Thoracic aorta (tissue), 2 donors: ENCODE measurements around the gene GNLY. TPM values are rescaled to one million over a fixed set of nuclear protein-coding genes. Genes with fewer than 3 reads are reported as not detected.

Source experiments
- ATAC-seq: fragments of 150-250 bp; one replicate; pipeline ENCODE4 v1.8.0; 2017; ENCODE audit warnings: low read depth; ENCODE audit not compliant: insufficient number of reproducible peaks, low FRiP score
- DNase-seq: peaks from one replicate; pipeline ENCODE4 v3.0.0-alpha.2; 2020; ENCODE audit warnings: low spot score
- H3K27ac ChIP-seq, 2 donors: fragments of 200-600 bp; sonication (generic); 1 replicate in 1 of 2; 2 replicates in 1 of 2; pipeline ENCODE4 v1.5.1; 2016; ENCODE audit warnings: mild to moderate bottlenecking in 2 of 2, moderate library complexity in 2 of 2
- H3K27me3 ChIP-seq: fragments of 200-600 bp; sonication (generic); replicated peaks from 2 replicates; pipeline ENCODE4 v1.6.0; 2016; ENCODE audit warnings: mild to moderate bottlenecking; ENCODE audit not compliant: insufficient read depth
- H3K36me3 ChIP-seq: fragments of 200-600 bp; sonication (generic); one replicate; pipeline ENCODE4 v1.5.1; 2016
- H3K4me1 ChIP-seq, 2 donors: fragments of 200-600 bp; sonication (generic); 1 replicate in 1 of 2; 2 replicates in 1 of 2; pipeline versions ENCODE4 v1.5.1 to v1.6.0; 2016; ENCODE audit warnings: low read depth in 2 of 2, mild to moderate bottlenecking in 1 of 2; ENCODE audit not compliant: control insufficient read depth in 1 of 2
- H3K4me3 ChIP-seq: fragments of 200-600 bp; sonication (generic); 2 replicates; pipeline ENCODE4 v1.5.1; 2016; ENCODE audit warnings: mild to moderate bottlenecking
- H3K9me3 ChIP-seq: fragments of 200-600 bp; sonication (generic); 2 replicates; pipeline ENCODE4 v1.5.1; 2016
- CTCF ChIP-seq: fragments of 200-600 bp; sonication (generic); IDR thresholded peaks from one replicate; pipeline ENCODE4 v1.5.1; 2019; ENCODE audit warnings: antibody characterized with exemption
- total RNA-seq, 2 donors: library from RNA; depleted of rRNA; stranded (reverse); fragments of >200 nt; gene quantifications; one replicate each; pipeline versions ENCODE4 v1.1.0 to v1.2.3, GENCODE V29; 2016

GNLY gene
- total RNA-seq, 2 donors from 2014 or later = 1.5 to 8.5 TPM

GRCh38 chr2:85744055-85744454, 49.9 kb downstream of the GNLY start:
- no peak for TF ChIP-seq CTCF
- H3K27me3 ChIP-seq = no peaks in the 10 kb centered on the region
- no peaks in the 10 kb centered on the region for H3K36me3 ChIP-seq
- no peak for DNase-seq
- H3K4me1 ChIP-seq = peaks cover 54 to 84% of the 10 kb centered on the region in 2 donors
- peak overlapping the region; percentile 93 to 98 for H3K27ac ChIP-seq
- no peak overlapping the region for H3K4me3 ChIP-seq
- no peak for ATAC-seq
- no peaks in the 10 kb centered on the region for H3K9me3 ChIP-seq

- ATAC-seq (peak; percentile 21), DNase-seq (no peak)
- Histone ChIP-seq H3K36me3 (no peaks in the 10 kb centered on the region), H3K4me3 (peak overlapping the region; percentile 40), H3K27me3 (no peaks in the 10 kb centered on the region), H3K9me3 (no peaks in the 10 kb centered on the region), H3K27ac (peak overlapping the region; percentile 93 to 98), H3K4me1 (peaks cover 58 to 90% of the 10 kb centered on the region in 2 donors)
- TF ChIP-seq CTCF = no peak
Observed at GRCh38 chr2:85744741-85745601, 50.8 kb downstream of the GNLY start.

DNA sequence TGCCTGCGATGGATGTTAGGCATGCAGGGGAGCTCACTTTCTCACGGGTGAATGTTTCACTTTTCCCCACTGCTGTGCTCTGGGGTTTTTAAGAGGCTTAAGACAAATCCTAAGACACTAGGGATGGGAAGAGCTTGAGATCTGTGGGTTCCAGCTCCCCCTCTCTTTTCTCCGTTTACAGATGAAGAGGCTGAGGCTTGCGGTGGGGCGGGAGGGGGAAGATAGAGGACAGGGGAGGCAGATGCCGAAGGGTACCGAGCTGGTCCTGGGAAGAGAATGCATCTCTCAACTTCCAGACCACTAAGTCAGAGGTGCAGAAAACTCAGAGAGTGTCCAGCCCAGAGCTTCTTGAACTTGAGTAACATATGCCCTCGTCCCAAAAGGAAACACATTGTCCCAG, 51.5 kb downstream of the GNLY start:
- ATAC-seq (no peak), DNase-seq (no peak)
- peak overlapping the region; percentile 93 to 98 for H3K27ac ChIP-seq
- TF ChIP-seq CTCF = no peak
- no peaks in the 10 kb centered on the region for H3K36me3 ChIP-seq
- peak overlapping the region; percentile 40 for H3K4me3 ChIP-seq
- H3K9me3 ChIP-seq = no peaks in the 10 kb centered on the region
- H3K4me1 ChIP-seq = peaks cover 56 to 90% of the 10 kb centered on the region in 2 donors
- no peaks in the 10 kb centered on the region for H3K27me3 ChIP-seq

DNA sequence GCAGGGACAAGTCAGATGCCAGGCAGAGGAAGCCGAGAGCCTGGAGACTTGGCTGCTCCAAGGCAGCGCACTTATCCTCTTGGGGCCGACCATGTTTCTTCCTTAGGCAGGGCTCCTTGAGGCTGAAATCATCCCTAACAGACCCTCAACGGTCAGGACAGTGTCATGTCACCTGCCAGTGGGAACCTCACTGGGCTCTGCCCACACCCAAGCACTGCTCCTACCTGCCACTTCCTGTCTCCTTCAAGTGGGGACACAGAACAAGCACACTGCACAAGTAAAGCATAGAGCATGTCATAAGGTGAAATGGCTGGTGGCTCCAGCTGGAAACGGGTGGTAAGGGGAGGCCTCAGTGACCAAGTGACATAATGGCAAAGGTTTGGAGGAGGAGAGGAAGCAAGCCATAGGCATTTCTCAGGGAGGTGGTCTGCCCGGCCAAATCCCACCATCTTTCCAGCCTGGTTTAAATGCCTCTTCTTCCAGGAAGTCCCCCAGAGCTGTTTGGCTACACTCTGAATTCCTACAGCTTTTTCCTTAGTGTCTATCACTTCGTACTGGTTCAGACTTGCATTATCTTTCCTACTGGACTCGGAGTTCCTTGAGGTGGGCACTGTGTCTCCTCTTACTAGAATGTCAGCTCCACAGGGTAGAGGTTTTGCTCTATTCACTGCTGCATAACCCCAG, 52.3 kb downstream of the GNLY start:
- TF ChIP-seq CTCF = no peak
- no peaks in the 10 kb centered on the region for H3K36me3 ChIP-seq
- peaks cover 50 to 90% of the 10 kb centered on the region in 2 donors for H3K4me1 ChIP-seq

GRCh38 chr2:85747441-85747840, 53.3 kb downstream of the GNLY start:
- H3K4me3 ChIP-seq = no peak overlapping the region
- TF ChIP-seq CTCF = no peak
- ATAC-seq = no peak
- no peaks in the 10 kb centered on the region for H3K27me3 ChIP-seq
- H3K9me3 ChIP-seq = no peaks in the 10 kb centered on the region
- peak overlapping the region; percentile 93 to 98 for H3K27ac ChIP-seq
- no peaks in the 10 kb centered on the region for H3K36me3 ChIP-seq
- peaks cover 49 to 92% of the 10 kb centered on the region in 2 donors for H3K4me1 ChIP-seq
- DNase-seq = no peak

More for the DNA sequence above, 52.3 kb downstream of the GNLY start:
- Histone ChIP-seq H3K4me3 (no peak overlapping the region), H3K9me3 (no peaks in the 10 kb centered on the region), H3K27ac (peak overlapping the region; percentile 93 to 98), H3K27me3 (no peaks in the 10 kb centered on the region)
- DNase-seq (no peak), ATAC-seq (no peak)
